ENCODE results near the gene TTC7B. TPM values are rescaled to one million over a fixed set of nuclear protein-coding genes. Genes with fewer than 3 reads are reported as not detected.

The TTC7B gene
- total and polyA plus RNA-seq, 2 of the 13 experiments (the other 11 are each of a cell fraction or from before 2014, with no cell fraction given), result 1.3 to 3.2 TPM

DNA sequence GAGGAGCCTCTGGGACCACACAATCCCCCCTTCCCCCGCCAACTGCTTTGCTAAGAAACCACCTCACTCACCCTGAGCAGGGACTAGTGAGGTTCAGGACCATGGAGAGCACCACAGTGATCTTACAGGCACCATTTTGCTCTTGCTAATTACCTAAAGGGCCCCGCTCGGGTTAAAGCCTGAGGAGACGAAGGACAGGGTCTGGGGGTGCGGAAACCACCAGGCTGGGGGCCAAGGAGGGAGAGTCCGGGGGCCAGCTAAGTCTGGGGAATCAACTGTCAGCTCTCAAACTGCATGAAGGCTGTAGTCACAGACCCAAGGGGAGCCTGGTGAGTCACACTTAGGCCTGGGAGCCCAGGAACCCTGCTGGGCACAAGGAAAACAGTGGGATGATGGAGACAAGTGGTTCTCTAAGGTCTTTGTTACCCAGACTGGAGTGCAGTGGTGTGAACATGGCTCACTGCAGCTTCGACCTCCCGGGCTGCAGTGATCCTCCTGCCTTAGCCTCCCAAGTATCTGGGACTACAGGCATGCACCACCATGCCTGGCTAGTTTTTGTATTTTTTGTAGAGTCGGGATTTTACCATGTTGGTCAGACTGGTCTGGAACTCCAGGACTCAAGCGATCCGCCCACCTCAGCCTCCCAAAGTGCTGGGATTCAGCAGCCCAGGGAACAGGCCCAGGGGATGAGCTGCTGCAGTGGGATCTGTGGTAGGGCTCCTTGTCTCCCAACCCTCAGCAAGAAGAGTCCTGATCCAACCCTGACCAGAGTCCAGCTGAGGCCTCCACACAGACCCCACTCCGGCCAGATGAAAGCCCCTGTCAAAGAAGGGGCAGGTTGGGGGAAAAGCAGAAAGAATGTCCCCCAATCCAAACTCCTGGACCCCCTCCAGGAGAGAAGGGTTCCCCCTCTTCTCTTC, 320.6 kb downstream of the TTC7B start (continued):
- TF ChIP-seq MAFF (IDR thresholded peaks at IDR 0.05; ENCODE audit: low read depth, low read length) (no peak), PLRG1 (conservative IDR thresholded peaks at IDR 0.05) (no peak), MEF2D (CRISPR knock-in tag; IDR thresholded peaks at IDR 0.05) (peak; percentile 64; the same call in 1 of the 2 replicates), HDAC6 (IDR thresholded peaks at IDR 0.05; ENCODE audit: low read depth, low read length) (no peak), ZNF883 (CRISPR knock-in tag; IDR thresholded peaks at IDR 0.05; ENCODE audit: not compliant biosample characterization) (peak; percentile 29), ZBTB21 (CRISPR knock-in tag; IDR thresholded peaks at IDR 0.05) (peak; percentile 63; the same call in 1 of the 2 replicates), ZNF260 (CRISPR knock-in tag; IDR thresholded peaks at IDR 0.05; ENCODE audit: borderline replicate concordance, low read depth) (no peak), TSC22D2 (CRISPR knock-in tag; IDR thresholded peaks at IDR 0.05; ENCODE audit: borderline replicate concordance) (peak; percentile 84), GATAD2A (CRISPR knock-in tag; IDR thresholded peaks at IDR 0.05) (0 out of 2 replicates have a peak, but pooled peaks have one; percentile 20), RBAK (CRISPR knock-in tag; IDR thresholded peaks at IDR 0.05) (no peak), TP53 (CRISPR knock-in tag; conservative IDR thresholded peaks at IDR 0.05) (no peak), NFYC (CRISPR knock-in tag; IDR thresholded peaks at IDR 0.05) (no peak)
- TF ChIP-seq, protein P1, sequence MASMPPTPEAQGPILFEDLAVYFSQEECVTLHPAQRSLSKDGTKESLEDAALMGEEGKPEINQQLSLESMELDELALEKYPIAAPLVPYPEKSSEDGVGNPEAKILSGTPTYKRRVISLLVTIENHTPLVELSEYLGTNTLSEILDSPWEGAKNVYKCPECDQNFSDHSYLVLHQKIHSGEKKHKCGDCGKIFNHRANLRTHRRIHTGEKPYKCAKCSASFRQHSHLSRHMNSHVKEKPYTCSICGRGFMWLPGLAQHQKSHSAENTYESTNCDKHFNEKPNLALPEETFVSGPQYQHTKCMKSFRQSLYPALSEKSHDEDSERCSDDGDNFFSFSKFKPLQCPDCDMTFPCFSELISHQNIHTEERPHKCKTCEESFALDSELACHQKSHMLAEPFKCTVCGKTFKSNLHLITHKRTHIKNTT (CRISPR knock-in tag; IDR thresholded peaks at IDR 0.05), result no peak
- TF ChIP-seq, protein P2, sequence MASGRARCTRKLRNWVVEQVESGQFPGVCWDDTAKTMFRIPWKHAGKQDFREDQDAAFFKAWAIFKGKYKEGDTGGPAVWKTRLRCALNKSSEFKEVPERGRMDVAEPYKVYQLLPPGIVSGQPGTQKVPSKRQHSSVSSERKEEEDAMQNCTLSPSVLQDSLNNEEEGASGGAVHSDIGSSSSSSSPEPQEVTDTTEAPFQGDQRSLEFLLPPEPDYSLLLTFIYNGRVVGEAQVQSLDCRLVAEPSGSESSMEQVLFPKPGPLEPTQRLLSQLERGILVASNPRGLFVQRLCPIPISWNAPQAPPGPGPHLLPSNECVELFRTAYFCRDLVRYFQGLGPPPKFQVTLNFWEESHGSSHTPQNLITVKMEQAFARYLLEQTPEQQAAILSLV (CRISPR knock-in tag; IDR thresholded peaks at IDR 0.05; ENCODE audit: borderline replicate concordance), result no peak
- TF ChIP-seq, protein P3, sequence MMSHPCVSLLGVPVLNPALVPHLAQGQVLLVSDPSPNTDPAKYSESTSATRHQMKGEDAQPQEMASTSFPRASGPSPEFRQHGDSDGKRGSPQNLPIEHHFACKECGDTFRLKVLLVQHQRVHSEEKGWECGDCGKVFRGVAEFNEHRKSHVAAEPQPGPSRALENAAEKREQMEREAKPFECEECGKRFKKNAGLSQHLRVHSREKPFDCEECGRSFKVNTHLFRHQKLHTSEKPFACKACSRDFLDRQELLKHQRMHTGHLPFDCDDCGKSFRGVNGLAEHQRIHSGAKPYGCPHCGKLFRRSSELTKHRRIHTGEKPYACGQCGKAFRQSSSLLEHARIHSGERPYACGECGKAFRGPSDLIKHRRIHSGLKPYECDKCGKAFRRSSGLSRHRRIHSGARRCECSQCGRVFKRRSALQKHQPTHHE (CRISPR knock-in tag; IDR thresholded peaks at IDR 0.05; ENCODE audit: borderline replicate concordance), result no peak
- TF ChIP-seq, protein P4, sequence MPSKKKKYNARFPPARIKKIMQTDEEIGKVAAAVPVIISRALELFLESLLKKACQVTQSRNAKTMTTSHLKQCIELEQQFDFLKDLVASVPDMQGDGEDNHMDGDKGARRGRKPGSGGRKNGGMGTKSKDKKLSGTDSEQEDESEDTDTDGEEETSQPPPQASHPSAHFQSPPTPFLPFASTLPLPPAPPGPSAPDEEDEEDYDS (CRISPR knock-in tag; IDR thresholded peaks at IDR 0.05), result no peak
- TF ChIP-seq, protein P5, sequence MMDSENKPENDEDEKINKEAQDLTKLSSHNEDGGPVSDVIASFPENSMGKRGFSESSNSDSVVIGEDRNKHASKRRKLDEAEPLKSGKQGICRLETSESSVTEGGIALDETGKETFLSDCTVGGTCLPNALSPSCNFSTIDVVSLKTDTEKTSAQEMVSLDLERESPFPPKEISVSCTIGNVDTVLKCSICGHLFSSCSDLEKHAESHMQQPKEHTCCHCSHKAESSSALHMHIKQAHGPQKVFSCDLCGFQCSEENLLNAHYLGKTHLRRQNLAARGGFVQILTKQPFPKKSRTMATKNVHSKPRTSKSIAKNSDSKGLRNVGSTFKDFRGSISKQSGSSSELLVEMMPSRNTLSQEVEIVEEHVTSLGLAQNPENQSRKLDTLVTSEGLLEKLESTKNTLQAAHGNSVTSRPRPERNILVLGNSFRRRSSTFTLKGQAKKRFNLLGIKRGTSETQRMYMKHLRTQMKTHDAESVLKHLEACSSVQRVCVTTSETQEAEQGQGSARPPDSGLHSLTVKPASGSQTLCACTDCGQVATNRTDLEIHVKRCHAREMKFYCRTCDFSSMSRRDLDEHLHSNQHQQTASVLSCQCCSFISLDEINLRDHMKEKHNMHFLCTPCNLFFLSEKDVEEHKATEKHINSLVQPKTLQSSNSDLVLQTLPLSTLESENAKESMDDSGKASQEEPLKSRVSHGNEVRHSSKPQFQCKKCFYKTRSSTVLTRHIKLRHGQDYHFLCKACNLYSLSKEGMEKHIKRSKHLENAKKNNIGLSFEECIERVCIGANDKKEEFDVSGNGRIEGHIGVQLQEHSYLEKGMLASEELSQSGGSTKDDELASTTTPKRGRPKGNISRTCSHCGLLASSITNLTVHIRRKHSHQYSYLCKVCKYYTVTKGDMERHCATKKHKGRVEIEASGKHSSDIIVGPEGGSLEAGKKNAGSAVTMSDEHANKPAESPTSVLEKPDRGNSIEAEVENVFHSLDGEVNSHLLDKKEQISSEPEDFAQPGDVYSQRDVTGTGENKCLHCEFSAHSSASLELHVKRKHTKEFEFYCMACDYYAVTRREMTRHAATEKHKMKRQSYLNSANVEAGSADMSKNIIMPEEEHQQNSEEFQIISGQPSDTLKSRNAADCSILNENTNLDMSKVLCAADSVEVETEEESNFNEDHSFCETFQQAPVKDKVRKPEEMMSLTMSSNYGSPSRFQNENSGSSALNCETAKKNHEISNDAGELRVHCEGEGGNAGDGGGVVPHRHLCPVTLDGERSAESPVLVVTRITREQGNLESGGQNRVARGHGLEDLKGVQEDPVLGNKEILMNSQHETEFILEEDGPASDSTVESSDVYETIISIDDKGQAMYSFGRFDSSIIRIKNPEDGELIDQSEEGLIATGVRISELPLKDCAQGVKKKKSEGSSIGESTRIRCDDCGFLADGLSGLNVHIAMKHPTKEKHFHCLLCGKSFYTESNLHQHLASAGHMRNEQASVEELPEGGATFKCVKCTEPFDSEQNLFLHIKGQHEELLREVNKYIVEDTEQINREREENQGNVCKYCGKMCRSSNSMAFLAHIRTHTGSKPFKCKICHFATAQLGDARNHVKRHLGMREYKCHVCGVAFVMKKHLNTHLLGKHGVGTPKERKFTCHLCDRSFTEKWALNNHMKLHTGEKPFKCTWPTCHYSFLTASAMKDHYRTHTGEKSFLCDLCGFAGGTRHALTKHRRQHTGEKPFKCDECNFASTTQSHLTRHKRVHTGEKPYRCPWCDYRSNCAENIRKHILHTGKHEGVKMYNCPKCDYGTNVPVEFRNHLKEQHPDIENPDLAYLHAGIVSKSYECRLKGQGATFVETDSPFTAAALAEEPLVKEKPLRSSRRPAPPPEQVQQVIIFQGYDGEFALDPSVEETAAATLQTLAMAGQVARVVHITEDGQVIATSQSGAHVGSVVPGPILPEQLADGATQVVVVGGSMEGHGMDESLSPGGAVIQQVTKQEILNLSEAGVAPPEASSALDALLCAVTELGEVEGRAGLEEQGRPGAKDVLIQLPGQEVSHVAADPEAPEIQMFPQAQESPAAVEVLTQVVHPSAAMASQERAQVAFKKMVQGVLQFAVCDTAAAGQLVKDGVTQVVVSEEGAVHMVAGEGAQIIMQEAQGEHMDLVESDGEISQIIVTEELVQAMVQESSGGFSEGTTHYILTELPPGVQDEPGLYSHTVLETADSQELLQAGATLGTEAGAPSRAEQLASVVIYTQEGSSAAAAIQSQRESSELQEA (CRISPR knock-in tag; IDR thresholded peaks at IDR 0.05; ENCODE audit: not compliant biosample characterization), result no peak
